Vagina (tissue), 2 donors: Measurements from ENCODE around the gene CSNK1A1.

Experiments used
- POLR2A ChIP-seq, 2 donors: fragments of 450-650 bp; IDR thresholded peaks; one replicate each; pipeline ENCODE4 v1.6.1; 2017; ENCODE audit warnings: antibody characterized with exemption in 2 of 2, mild to moderate bottlenecking in 2 of 2, moderate library complexity in 2 of 2
- POLR2AphosphoS5 ChIP-seq, 2 donors: sonication (generic); formaldehyde crosslinking; IDR thresholded peaks; one replicate each; pipeline ENCODE4 v1.9.0; 2017; ENCODE audit warnings: antibody characterized with exemption in 2 of 2, mild to moderate bottlenecking in 2 of 2, low read depth in 1 of 2; ENCODE audit not compliant: insufficient read depth in 1 of 2
- TF ChIP-seq, protein P1 (sequence below), 3 experiments: fragments of 450-650 bp in 2 of 3; fragments of 200-600 bp in 1 of 3; sonication (generic) in 1 of 3; IDR thresholded peaks; one replicate each; pipeline ENCODE4 v1.5.1; 2017 to 2019; ENCODE audit warnings: antibody characterized with exemption in 3 of 3, mild to moderate bottlenecking in 2 of 3, moderate library complexity in 2 of 3

GRCh38 chr5:149487672-149488071 lies 63.6 kb downstream of the CSNK1A1 start:
- TF ChIP-seq, protein P1, sequence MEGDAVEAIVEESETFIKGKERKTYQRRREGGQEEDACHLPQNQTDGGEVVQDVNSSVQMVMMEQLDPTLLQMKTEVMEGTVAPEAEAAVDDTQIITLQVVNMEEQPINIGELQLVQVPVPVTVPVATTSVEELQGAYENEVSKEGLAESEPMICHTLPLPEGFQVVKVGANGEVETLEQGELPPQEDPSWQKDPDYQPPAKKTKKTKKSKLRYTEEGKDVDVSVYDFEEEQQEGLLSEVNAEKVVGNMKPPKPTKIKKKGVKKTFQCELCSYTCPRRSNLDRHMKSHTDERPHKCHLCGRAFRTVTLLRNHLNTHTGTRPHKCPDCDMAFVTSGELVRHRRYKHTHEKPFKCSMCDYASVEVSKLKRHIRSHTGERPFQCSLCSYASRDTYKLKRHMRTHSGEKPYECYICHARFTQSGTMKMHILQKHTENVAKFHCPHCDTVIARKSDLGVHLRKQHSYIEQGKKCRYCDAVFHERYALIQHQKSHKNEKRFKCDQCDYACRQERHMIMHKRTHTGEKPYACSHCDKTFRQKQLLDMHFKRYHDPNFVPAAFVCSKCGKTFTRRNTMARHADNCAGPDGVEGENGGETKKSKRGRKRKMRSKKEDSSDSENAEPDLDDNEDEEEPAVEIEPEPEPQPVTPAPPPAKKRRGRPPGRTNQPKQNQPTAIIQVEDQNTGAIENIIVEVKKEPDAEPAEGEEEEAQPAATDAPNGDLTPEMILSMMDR (IDR thresholded peaks at IDR 0.05) = no peak
- TF ChIP-seq POLR2AphosphoS5 (IDR thresholded peaks at IDR 0.05; ENCODE audit: insufficient read depth in 1 of 2, low read depth in 1 of 2) (no peak), POLR2A (IDR thresholded peaks at IDR 0.05) (no peak)
